Measurements from ENCODE around the gene ZSCAN26. TPM values are rescaled to one million over a fixed set of nuclear protein-coding genes. Genes with fewer than 3 reads are reported as not detected.

Gene ZSCAN26
- polyA plus RNA-seq, 1 donor from 2014 or later: 91.2 TPM

GRCh38 chr6:28326371-28326948 is 59.5 kb downstream of the ZSCAN26 start:
- peaks cover 12% of the 10 kb centered on the region for H3K36me3 ChIP-seq (ENCODE audit: insufficient read depth, low read length)
- TF ChIP-seq CTCF (IDR thresholded peaks at IDR 0.05; ENCODE audit: poor library complexity, severe bottlenecking): no peak
- no peak for TF ChIP-seq MXI1 (conservative IDR thresholded peaks at IDR 0.05; ENCODE audit: poor library complexity, severe bottlenecking)
- no peak overlapping the region for H2AFZ ChIP-seq (ENCODE audit: low read depth, low read length)
- H3F3A ChIP-seq (ENCODE audit: insufficient read depth, low read length, poor library complexity, severe bottlenecking): no peaks in the 10 kb centered on the region
- H3K4me3 ChIP-seq (ENCODE audit: low read length): no peak overlapping the region
- H3K79me2 ChIP-seq (replicated peaks; ENCODE audit: insufficient read depth, low read length): no peaks in the 10 kb centered on the region
- H3K27me3 ChIP-seq (ENCODE audit: insufficient read depth, low read depth, low read length): no peaks in the 10 kb centered on the region
- no peak overlapping the region for H3K4me2 ChIP-seq (ENCODE audit: low read length)
- H3K9ac ChIP-seq (ENCODE audit: low read length): no peak overlapping the region
- no peaks in the 10 kb centered on the region for H4K20me1 ChIP-seq (ENCODE audit: insufficient read depth)
- H3K9me3 ChIP-seq (ENCODE audit: low read length): no peaks in the 10 kb centered on the region
- H3K27ac ChIP-seq (ENCODE audit: low read length): no peak overlapping the region
- no peaks in the 10 kb centered on the region for H3K9me2 ChIP-seq (ENCODE audit: insufficient read depth, low read length)

Small RNAs within 50 kb of the gene (small RNA-seq; reads per million reads assigned to genes)
- gene AL021997.1: 0 reads per million in 3 experiments
- 0 reads per million in 3 experiments for gene AL021997.2

Other genes with a start within 250 kb of the ZSCAN26 start
- gene ZNF165, start 186.6 kb upstream of the ZSCAN26 start, polyA plus RNA-seq: 1.4 and 1.6 TPM in 2 replicates
- 31.9 and 36.6 TPM in 2 replicates for gene ZSCAN16, start 142.5 kb upstream of the ZSCAN26 start, polyA plus RNA-seq
- 17.2 and 22.0 TPM in 2 replicates for gene ZKSCAN8, start 125.3 kb upstream of the ZSCAN26 start, polyA plus RNA-seq
- gene ZSCAN9, start 41.9 kb upstream of the ZSCAN26 start, polyA plus RNA-seq: 102 and 113 TPM in 2 replicates
- gene ZKSCAN4, start 14.9 kb upstream of the ZSCAN26 start, polyA plus RNA-seq: 8.3 and 12.6 TPM in 2 replicates
- gene NKAPL, start 7.8 kb upstream of the ZSCAN26 start, polyA plus RNA-seq: not detected in 2 replicates
- 32.3 and 34.6 TPM in 2 replicates for gene PGBD1, start 14.4 kb downstream of the ZSCAN26 start, polyA plus RNA-seq
- 2.6 and 7.5 TPM in 2 replicates for gene ZSCAN31, start 69.0 kb downstream of the ZSCAN26 start, polyA plus RNA-seq
- 14.9 and 15.8 TPM in 2 replicates for gene ZKSCAN3, start 82.8 kb downstream of the ZSCAN26 start, polyA plus RNA-seq
- 20.3 and 20.6 TPM in 2 replicates for gene ZSCAN12, start 132.6 kb downstream of the ZSCAN26 start, polyA plus RNA-seq
- gene ZSCAN23, start 176.3 kb downstream of the ZSCAN26 start, polyA plus RNA-seq: 14.7 and 17.4 TPM in 2 replicates
- not detected in 2 replicates for gene GPX6, start 248.7 kb downstream of the ZSCAN26 start, polyA plus RNA-seq